Small intestine (tissue), 7 donors: Measurements from ENCODE around the gene CNOT2. TPM values are rescaled to one million over a fixed set of nuclear protein-coding genes. Genes with fewer than 3 reads are reported as not detected.

Source experiments
- DNase-seq, 2 donors: peaks; one replicate each; pipeline versions ENCODE4 v3.0.0 to v3.0.0-alpha.2; 2013
- FAIRE-seq: peaks from 2 replicates; lab custom pipeline; 2012; peaks lifted over from hg19 to GRCh38; lab: Jason Lieb, UNC
- H3K27ac ChIP-seq, 3 donors: one replicate each; pipeline ENCODE4 v1.5.1; 2013; ENCODE audit warnings: low read length in 2 of 3, mild to moderate bottlenecking in 2 of 3, control low read depth in 1 of 3, inconsistent platforms in 1 of 3, low read depth in 1 of 3, moderate library complexity in 1 of 3
- H3K27me3 ChIP-seq, 3 donors: one replicate each; pipeline ENCODE4 v1.6.1; 2013; ENCODE audit warnings: low read length in 3 of 3, inconsistent platforms in 1 of 3; ENCODE audit not compliant: control insufficient read depth in 3 of 3, insufficient read depth in 3 of 3
- H3K36me3 ChIP-seq, 3 donors: one replicate each; pipeline ENCODE4 v1.6.1; 2013; ENCODE audit warnings: low read length in 3 of 3, inconsistent platforms in 1 of 3, low read depth in 1 of 3, mild to moderate bottlenecking in 1 of 3, moderate library complexity in 1 of 3; ENCODE audit not compliant: control insufficient read depth in 3 of 3, insufficient read depth in 2 of 3
- H3K4me1 ChIP-seq, 3 donors: one replicate each; pipeline ENCODE4 v1.6.1; 2013; ENCODE audit warnings: low read length in 2 of 3, inconsistent platforms in 1 of 3, low read depth in 1 of 3, mild to moderate bottlenecking in 1 of 3, moderate library complexity in 1 of 3; ENCODE audit not compliant: control insufficient read depth in 3 of 3, insufficient read depth in 2 of 3
- H3K4me3 ChIP-seq, 3 donors: one replicate each; pipeline ENCODE4 v1.5.1; 2013; ENCODE audit warnings: low read length in 3 of 3, control low read depth in 1 of 3, inconsistent platforms in 1 of 3, low read depth in 1 of 3, mild to moderate bottlenecking in 1 of 3, moderate library complexity in 1 of 3
- H3K9me3 ChIP-seq, 2 donors: one replicate each; pipeline ENCODE4 v1.6.1; 2013; ENCODE audit warnings: low read depth in 1 of 2, low read length in 1 of 2; ENCODE audit not compliant: control insufficient read depth in 2 of 2, insufficient read depth in 1 of 2
- WGBS, 3 donors: extraction: QIAGEN DNeasy Blood & Tissue Kit; methylation state at CpG; one replicate each; pipeline ENCODE4 v1.1.7; 2013; 5-methylcytosine and 5-hydroxymethylcytosine counted together
- polyA plus RNA-seq, 4 donors: library from polyadenylated mRNA; stranded (reverse) in 3 of 4; unstranded in 1 of 4; fragments of 200-250 nt in 3 of 4; fragments of 120-200 nt in 1 of 4; gene quantifications; one replicate each; pipeline versions ENCODE4 v1.2.1 to v1.2.3, GENCODE V29; 2013
- donor health status: healthy with polysubstance abuse.
- donor health status: control.
- donor health status: control.
- donor health status: Bipolar disorder and iron deficiency.
- donor health status: healthy.

CNOT2 gene
- polyA plus RNA-seq, 4 donors: 29.8 to 78.6 (median 39.5) TPM

DNA sequence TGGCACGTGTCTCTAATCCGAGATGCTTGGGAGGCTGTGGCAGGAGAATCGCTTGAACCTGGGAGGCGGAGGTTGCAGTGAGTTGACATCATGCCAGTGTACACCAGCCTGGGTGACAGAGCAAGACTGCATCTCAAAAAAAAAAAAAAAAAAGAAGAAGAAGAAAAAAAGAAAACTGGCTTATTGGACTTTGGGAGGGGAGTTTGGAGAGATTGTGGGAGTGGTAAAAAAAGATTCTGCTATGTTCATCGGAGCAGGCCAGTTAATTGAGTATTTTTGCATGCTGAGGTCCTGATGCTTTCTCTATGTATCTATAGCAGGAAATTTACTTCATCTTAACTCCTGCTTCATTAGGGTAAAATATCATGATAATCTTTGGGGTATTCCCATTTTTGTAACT lies 11.6 kb downstream of the CNOT2 start:
- H3K36me3 ChIP-seq: peaks cover 0 to 3% (median 0%) of the 10 kb centered on the region in 3 donors
- H3K27me3 ChIP-seq: no peaks in the 10 kb centered on the region
- H3K27ac ChIP-seq: no peak overlapping the region
- peaks cover 0 to 3% (median 0%) of the 10 kb centered on the region in 3 donors for H3K4me1 ChIP-seq
- WGBS, 3 donors: 90 to 91% (median 90%) methylated on average over 5 of the region's 5 CpGs
- H3K4me3 ChIP-seq: no peak overlapping the region
- DNase-seq (no peak), FAIRE-seq (no peak)
- no peaks in the 10 kb centered on the region for H3K9me3 ChIP-seq

DNA sequence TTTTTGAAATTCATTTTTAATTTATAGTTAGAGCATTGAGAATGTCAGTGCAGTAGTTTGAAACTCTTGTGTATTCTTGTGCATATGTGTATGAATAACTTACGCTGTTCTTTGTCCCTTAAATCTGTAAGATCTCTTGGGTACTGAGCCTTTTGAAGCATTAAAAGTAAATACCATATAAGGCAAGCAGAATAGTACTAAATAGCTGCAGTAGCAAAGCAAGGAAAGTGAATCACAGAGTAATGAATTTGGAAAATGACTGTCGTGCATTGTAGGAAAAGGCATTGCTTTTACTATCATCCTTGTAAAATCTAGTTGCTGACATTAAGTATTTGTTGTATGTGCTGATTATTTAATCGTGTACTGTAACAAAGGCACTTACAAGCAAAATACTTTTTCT lies 12.1 kb downstream of the CNOT2 start:
- no peak for FAIRE-seq
- H3K27me3 ChIP-seq: no peaks in the 10 kb centered on the region
- no peaks in the 10 kb centered on the region for H3K9me3 ChIP-seq
- peaks cover 0 to 3% (median 0%) of the 10 kb centered on the region in 3 donors for H3K36me3 ChIP-seq
- 58 to 68% (median 66%) methylated on average over 3 of the region's 3 CpGs for WGBS, 3 donors
- DNase-seq: no peak
- no peak overlapping the region for H3K27ac ChIP-seq
- H3K4me1 ChIP-seq: peaks cover 0 to 3% (median 0%) of the 10 kb centered on the region in 3 donors
- H3K4me3 ChIP-seq: no peak overlapping the region

DNA sequence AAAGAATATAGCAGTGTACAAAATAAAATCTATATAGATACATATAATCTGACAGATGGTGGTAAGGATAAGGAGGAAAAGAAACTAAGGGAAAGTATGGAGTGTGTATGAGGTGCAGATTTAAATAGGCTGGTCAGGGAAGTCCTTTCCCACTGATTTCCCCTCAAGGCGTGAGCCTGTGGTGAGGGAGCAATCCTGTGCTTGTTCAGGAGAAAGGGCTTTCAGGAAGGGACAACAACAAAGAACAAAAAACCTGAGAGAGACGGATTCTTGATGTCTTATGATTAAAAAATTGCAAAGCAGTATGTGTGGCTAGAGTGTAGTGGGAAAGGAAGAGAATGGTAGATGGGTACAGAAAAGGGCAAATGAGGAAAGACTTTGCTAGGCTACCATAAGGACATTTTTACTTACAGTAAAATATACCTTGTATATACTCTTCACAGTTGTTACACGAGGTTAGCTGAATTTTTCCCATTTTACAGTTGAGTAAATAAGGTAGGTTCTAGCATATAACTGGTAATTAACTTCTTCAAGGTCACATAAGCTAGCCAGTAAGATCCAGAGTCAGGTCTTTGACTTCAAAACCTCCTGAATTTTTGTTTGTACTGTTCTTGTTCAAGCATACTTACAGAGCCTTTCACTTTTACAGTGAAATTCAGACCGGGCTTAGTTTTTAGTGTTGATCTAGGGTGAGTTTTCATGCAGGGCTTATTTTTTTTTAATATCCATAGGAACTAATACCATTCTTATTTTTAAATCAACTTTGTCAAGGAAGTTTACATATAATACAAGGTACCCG lies 15.6 kb downstream of the CNOT2 start:
- H3K4me1 ChIP-seq: peaks cover 0 to 3% (median 0%) of the 10 kb centered on the region in 3 donors
- no peaks in the 10 kb centered on the region for H3K27me3 ChIP-seq
- FAIRE-seq (no peak), DNase-seq (no peak)
- H3K4me3 ChIP-seq: no peak overlapping the region
- 77 to 80% (median 79%) methylated on average over 5 of the region's 5 CpGs for WGBS, 3 donors
- H3K27ac ChIP-seq: no peak overlapping the region
- H3K9me3 ChIP-seq: peaks cover 0 to 6% of the 10 kb centered on the region in 2 donors
- peaks cover 0 to 5% (median 0%) of the 10 kb centered on the region in 3 donors for H3K36me3 ChIP-seq

DNA sequence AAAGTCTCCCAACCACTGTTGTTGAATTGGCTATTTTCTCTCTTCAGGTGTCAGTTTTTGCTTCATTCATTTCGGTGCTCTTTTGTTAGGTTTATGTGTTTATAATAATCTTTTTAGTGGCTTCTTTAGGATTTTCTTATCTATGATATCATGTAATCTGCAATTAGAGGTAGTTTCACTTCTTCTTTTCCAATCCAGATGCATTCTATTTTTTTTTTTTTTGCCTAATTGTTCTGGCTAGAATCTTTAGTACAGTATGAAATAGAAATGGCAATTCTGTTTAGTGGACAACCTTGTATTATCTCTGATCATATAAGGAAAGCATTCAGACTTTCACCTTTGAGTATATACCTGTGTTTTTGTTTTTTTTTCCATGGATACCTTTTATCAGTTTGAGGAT lies 17.4 kb downstream of the CNOT2 start:
- Histone ChIP-seq H3K27me3 (no peaks in the 10 kb centered on the region), H3K27ac (no peak overlapping the region), H3K4me3 (no peak overlapping the region), H3K36me3 (peaks cover 0 to 5% (median 0%) of the 10 kb centered on the region in 3 donors), H3K4me1 (peaks cover 0 to 3% (median 0%) of the 10 kb centered on the region in 3 donors), H3K9me3 (peaks cover 0 to 6% of the 10 kb centered on the region in 2 donors)
- WGBS, 3 donors: 54 to 71% (median 56%) methylated on average over 1 of the region's 1 CpG
- FAIRE-seq: no peak
- peak in 1 of 2 donors; percentile 18 for DNase-seq

DNA sequence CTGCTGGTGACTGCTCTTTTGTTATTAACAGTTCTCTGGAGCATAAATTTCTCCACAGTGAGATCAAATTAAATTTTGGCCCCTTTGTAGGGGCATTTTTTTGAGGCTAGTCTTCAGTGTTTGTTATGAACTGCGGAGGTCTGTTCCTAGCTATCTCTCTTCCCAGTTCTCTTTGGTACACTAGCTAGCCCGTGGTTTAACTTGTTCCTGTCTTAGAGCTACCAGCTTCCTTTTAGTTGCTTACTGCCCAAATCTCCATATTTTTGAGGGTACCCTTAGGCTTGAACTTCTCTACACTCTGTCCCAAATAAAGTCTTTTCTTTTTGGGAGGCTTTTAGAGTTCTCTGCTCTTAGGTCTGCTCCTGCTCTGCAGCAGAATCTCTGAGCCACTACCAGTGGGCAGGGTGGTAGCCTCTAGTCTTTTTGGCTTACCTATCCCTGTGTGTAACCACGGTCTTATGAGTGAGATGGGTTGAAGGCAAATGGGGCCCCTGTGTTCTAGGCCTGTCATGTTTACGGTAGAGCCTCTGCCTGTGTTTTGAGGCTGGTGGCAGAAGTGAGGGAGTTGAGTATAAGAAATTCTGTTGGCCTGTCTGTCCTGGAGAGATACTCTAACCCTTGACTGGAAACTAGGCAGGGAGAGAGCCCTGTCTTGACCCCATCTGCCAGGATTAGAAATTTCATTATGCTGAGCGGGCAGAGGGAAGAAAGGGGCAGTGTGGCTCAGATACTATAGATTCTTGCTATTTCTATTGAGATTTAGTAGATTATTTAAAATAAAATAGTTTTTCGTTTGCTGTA lies 21.0 kb downstream of the CNOT2 start:
- H3K27ac ChIP-seq: no peak overlapping the region
- no peak for DNase-seq
- H3K4me1 ChIP-seq: peaks cover 0 to 2% (median 0%) of the 10 kb centered on the region in 3 donors
- H3K36me3 ChIP-seq: peaks cover 0 to 9% (median 0%) of the 10 kb centered on the region in 3 donors
- WGBS, 3 donors: 82 to 94% (median 84%) methylated on average over 6 of the region's 6 CpGs
- peaks cover 0 to 6% of the 10 kb centered on the region in 2 donors for H3K9me3 ChIP-seq
- H3K27me3 ChIP-seq: no peaks in the 10 kb centered on the region
- no peak for FAIRE-seq
- H3K4me3 ChIP-seq: no peak overlapping the region

DNA sequence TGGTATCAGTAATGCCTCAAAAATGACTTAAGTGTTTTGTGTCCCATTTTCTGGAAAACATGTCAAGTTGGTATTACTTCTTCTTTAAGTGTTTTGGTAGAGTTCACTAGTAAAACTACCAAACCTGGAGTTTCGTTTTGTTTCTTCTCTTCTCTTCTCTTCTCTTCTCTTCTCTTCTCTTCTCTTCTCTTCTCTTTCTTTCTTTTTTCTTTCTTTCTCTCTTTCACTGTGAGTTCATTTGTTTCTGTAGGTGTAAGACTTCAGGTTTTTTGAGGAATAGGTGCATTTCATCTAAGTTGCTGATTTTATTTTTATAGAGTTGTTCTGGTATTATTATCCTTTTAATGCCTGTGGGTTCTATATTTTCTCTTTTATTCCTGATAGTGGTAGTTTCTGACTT lies 21.9 kb downstream of the CNOT2 start:
- Histone ChIP-seq H3K27ac (no peak overlapping the region), H3K4me1 (peaks cover 0 to 2% (median 2%) of the 10 kb centered on the region in 3 donors), H3K9me3 (peaks cover 0 to 6% of the 10 kb centered on the region in 2 donors), H3K4me3 (no peak overlapping the region), H3K27me3 (no peaks in the 10 kb centered on the region), H3K36me3 (peaks cover 0 to 9% (median 0%) of the 10 kb centered on the region in 3 donors)
- no peak for DNase-seq
- 79 to 89% (median 86%) methylated on average over 1 of the region's 1 CpG for WGBS, 3 donors
- FAIRE-seq: peak; percentile 57

DNA sequence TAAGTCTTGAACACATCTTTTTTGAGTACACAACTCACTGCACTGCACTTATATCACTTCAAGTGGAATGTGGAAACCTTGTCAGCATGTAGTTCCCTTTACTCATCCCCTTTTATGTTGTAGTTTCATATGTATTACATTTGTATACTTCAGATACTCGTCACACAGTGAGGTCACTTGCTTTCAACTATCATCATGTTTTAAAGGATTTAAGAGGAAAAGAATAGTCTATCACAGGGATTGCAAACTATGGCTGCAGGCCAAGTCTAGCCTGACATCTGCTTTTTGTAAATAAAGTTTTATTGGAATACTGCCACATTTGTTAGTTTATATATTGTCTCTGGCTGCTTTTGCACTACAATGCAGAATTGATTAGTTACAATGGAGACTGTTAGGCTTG lies 24.3 kb downstream of the CNOT2 start:
- no peak for FAIRE-seq
- Histone ChIP-seq H3K9me3 (peaks cover 0 to 5% of the 10 kb centered on the region in 2 donors), H3K4me1 (peaks cover 0 to 8% (median 2%) of the 10 kb centered on the region in 3 donors), H3K27ac (no peak overlapping the region), H3K4me3 (no peak overlapping the region), H3K36me3 (peaks cover 0 to 7% (median 0%) of the 10 kb centered on the region in 3 donors), H3K27me3 (no peaks in the 10 kb centered on the region)
- WGBS, 3 donors: 58 to 83% (median 79%) methylated on average over 1 of the region's 1 CpG
- no peak for DNase-seq

DNA sequence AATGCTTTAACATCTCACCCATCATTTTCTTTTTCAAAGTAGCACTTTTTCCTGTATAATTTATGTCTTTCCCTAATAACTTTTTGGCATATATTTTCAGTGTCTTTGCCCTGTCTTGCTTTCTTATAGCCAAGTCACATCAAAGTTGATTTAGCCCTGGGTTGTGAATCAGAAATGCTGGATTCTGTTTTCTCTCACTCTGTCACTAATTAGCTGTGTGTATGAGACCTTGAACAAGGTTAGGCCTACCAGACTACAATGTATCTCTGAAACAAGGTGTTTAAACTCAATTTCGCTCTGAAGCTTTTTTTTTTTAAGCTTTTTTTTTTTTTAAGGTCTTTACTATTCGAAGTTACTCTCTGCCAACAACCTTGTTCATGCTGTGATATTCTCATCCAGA lies 25.7 kb downstream of the CNOT2 start:
- H3K9me3 ChIP-seq: no peaks in the 10 kb centered on the region
- DNase-seq (no peak), FAIRE-seq (no peak)
- H3K4me1 ChIP-seq: peaks cover 0 to 8% (median 2%) of the 10 kb centered on the region in 3 donors
- H3K27ac ChIP-seq: no peak overlapping the region
- 73 to 83% (median 77%) methylated on average over 2 of the region's 2 CpGs for WGBS, 3 donors
- no peak overlapping the region for H3K4me3 ChIP-seq
- H3K27me3 ChIP-seq: no peaks in the 10 kb centered on the region
- H3K36me3 ChIP-seq: peaks cover 0 to 4% (median 0%) of the 10 kb centered on the region in 3 donors
